HCT116 (cell line): ENCODE data around the gene CNGA3. TPM values are rescaled to one million over a fixed set of nuclear protein-coding genes. Genes with fewer than 3 reads are reported as not detected.

Source experiments
- ATAC-seq: fragments of 200-7000 bp; cut with Tn5 transposase; 2 replicates; pipeline ENCODE4 v1.9.1; 2020; ENCODE audit warnings: mild to moderate bottlenecking, moderate library complexity
- BruUV-seq: library from RNA; stranded (reverse); fragments of 400-500 nt; replicated peaks from 2 replicates; lab custom pipeline; 2021; lab: Mats Ljungman, UMichigan
- CTCF ChIA-PET: fragments of 300-600 bp; sonication (Branson Sonifier 250); formaldehyde crosslinking; loops from one replicate; lab custom pipeline; 2021; ENCODE audit warnings: antibody characterized with exemption; lab: Charles Lee
- POLR2A ChIA-PET: fragments of 300-600, 350-600 bp; sonication (Branson Sonifier 250); formaldehyde crosslinking; loops from one replicate; lab custom pipeline; 2021; ENCODE audit warnings: antibody characterized with exemption; lab: Charles Lee
- RAD21 ChIA-PET, 2 experiments: fragments of 300-600 bp; sonication (Branson Sonifier 250); formaldehyde crosslinking; loops; one replicate each; lab custom pipeline; 2023; ENCODE audit warnings: low total read pairs in 2 of 2; ENCODE audit not compliant: uncharacterized antibody in 2 of 2, unreplicated experiment in 2 of 2, low non-redundant PET in 1 of 2; lab: Charles Lee
- DNase-seq: peaks from one replicate; pipeline ENCODE4 v3.0.0-alpha.2; 2010; ENCODE audit warnings: low read depth, low spot score
- H2AFZ ChIP-seq: fragments of 200-600 bp; shearing (Covaris generic), sonication (generic); 2 replicates; pipeline ENCODE4 v1.6.1; 2017; ENCODE audit warnings: low read depth, mixed run types, mixed read lengths, antibody characterized with exemption, low read length; ENCODE audit not compliant: poor library complexity, severe bottlenecking
- H3K27ac ChIP-seq: 2 replicates; pipeline ENCODE4 v1.5.1; 2012; ENCODE audit warnings: low read depth, low read length
- H3K27me3 ChIP-seq: fragments of 200-600 bp; sonication (generic); 2 replicates; pipeline ENCODE4 v1.6.1; 2016; ENCODE audit warnings: mixed run types, low read length, mixed read lengths; ENCODE audit not compliant: insufficient read depth
- H3K36me3 ChIP-seq, 2 experiments: fragments of 200-500 bp in 1 of 2; fragments of 200-600 bp in 1 of 2; sonication (Bioruptor generic) in 1 of 2; sonication (generic) in 1 of 2; 2 replicates each; pipeline versions ENCODE4 v1.5.1 to v1.6.1; 2014 to 2016; ENCODE audit warnings: low read length in 2 of 2, inconsistent platforms in 1 of 2, mixed read lengths in 1 of 2, mixed run types in 1 of 2; ENCODE audit not compliant: insufficient read depth in 2 of 2, control insufficient read depth in 1 of 2
- H3K4me1 ChIP-seq, 2 experiments: fragments of 200-600 bp in 1 of 2; sonication (generic) in 1 of 2; 2 replicates each; pipeline versions ENCODE4 v1.5.1 to v1.6.1; 2012 to 2017; ENCODE audit warnings: low read length in 2 of 2, inconsistent platforms in 1 of 2, mild to moderate bottlenecking in 1 of 2, mixed read lengths in 1 of 2, mixed run types in 1 of 2, moderate library complexity in 1 of 2; ENCODE audit not compliant: insufficient read depth in 2 of 2, control insufficient read depth in 1 of 2
- H3K4me2 ChIP-seq: fragments of 200-600 bp; sonication (generic); 2 replicates; pipeline ENCODE4 v1.6.1; 2017; ENCODE audit warnings: mixed run types, low read length, mixed read lengths
- H3K4me3 ChIP-seq, 2 experiments: fragments of 200-600 bp in 1 of 2; sonication (generic) in 1 of 2; replicated peaks in 1 of 2; 2 replicates each; pipeline ENCODE4 v1.5.1; 2011 to 2016; ENCODE audit warnings: low read length in 2 of 2, control low read depth in 1 of 2, low read depth in 1 of 2, mild to moderate bottlenecking in 1 of 2, mixed read lengths in 1 of 2, mixed run types in 1 of 2
- H3K79me2 ChIP-seq: fragments of 200-600 bp; sonication (generic); 2 replicates; pipeline ENCODE4 v1.6.1; 2017; ENCODE audit warnings: mild to moderate bottlenecking, mixed run types, low read length, moderate library complexity, mixed read lengths; ENCODE audit not compliant: insufficient read depth
- H3K9ac ChIP-seq: fragments of 200-600 bp; sonication (generic); 2 replicates; pipeline ENCODE4 v1.6.1; 2016; ENCODE audit warnings: low read length, mixed read lengths
- H3K9me2 ChIP-seq: fragments of 200-600 bp; sonication (generic), shearing (Covaris generic); 2 replicates; pipeline ENCODE4 v1.6.1; 2017; ENCODE audit warnings: mixed run types, mild to moderate bottlenecking, moderate library complexity; ENCODE audit not compliant: insufficient read depth
- H3K9me3 ChIP-seq, 2 experiments: fragments of 200-500 bp in 1 of 2; fragments of 200-600 bp in 1 of 2; sonication (Bioruptor generic) in 1 of 2; sonication (generic) in 1 of 2; 2 replicates each; pipeline ENCODE4 v1.6.1; 2014 to 2017; ENCODE audit warnings: low read length in 2 of 2, mixed read lengths in 2 of 2, inconsistent platforms in 1 of 2, low read depth in 1 of 2, mild to moderate bottlenecking in 1 of 2, mixed run types in 1 of 2, moderate library complexity in 1 of 2; ENCODE audit not compliant: control insufficient read depth in 1 of 2, insufficient read depth in 1 of 2
- H4K20me1 ChIP-seq: fragments of 200-600 bp; sonication (generic), shearing (Covaris generic); 2 replicates; pipeline ENCODE4 v1.6.1; 2017; ENCODE audit warnings: mixed run types, mild to moderate bottlenecking, moderate library complexity; ENCODE audit not compliant: insufficient read depth
- ATF3 ChIP-seq: IDR thresholded peaks from 2 replicates; pipeline ENCODE4 v1.6.1; 2012
- CBX3 ChIP-seq: IDR thresholded peaks from 2 replicates; pipeline ENCODE4 v1.6.1; 2012; ENCODE audit warnings: low read depth
- EGR1 ChIP-seq: IDR thresholded peaks from 2 replicates; pipeline ENCODE4 v1.6.1; 2012; ENCODE audit warnings: low read depth
- EZH2 ChIP-seq: fragments of 200-600 bp; sonication (generic); IDR thresholded peaks from 2 replicates; pipeline ENCODE4 v1.6.1; 2017; ENCODE audit warnings: antibody characterized with exemption, mixed run types
- EZH2phosphoT487 ChIP-seq: fragments of 200-600 bp; IDR thresholded peaks from 2 replicates; pipeline ENCODE4 v1.6.1; 2018; ENCODE audit warnings: antibody characterized with exemption, borderline replicate concordance
- FOSL1 ChIP-seq: IDR thresholded peaks from 2 replicates; pipeline ENCODE4 v1.6.1; 2012; ENCODE audit warnings: low read depth
- MAX ChIP-seq: IDR thresholded peaks from 2 replicates; pipeline ENCODE4 v1.6.1; 2012
- POLR2AphosphoS5 ChIP-seq: IDR thresholded peaks from 2 replicates; pipeline ENCODE4 v1.6.1; 2011; ENCODE audit warnings: mild to moderate bottlenecking, low read depth, low read length, moderate library complexity
- SIN3A ChIP-seq: IDR thresholded peaks from 2 replicates; pipeline ENCODE4 v1.6.1; 2012; ENCODE audit warnings: low read depth
- SP1 ChIP-seq: IDR thresholded peaks from 2 replicates; pipeline ENCODE4 v1.6.1; 2012; ENCODE audit warnings: low read depth
- SRF ChIP-seq: IDR thresholded peaks from 2 replicates; pipeline ENCODE4 v1.6.1; 2012; ENCODE audit warnings: low read depth
- TCF7L2 ChIP-seq: IDR thresholded peaks from 2 replicates; pipeline ENCODE4 v1.7.0; 2011; ENCODE audit warnings: borderline replicate concordance, inconsistent platforms; ENCODE audit not compliant: insufficient read depth, insufficient read length; ENCODE audit errors: extremely low read depth
- YY1 ChIP-seq: IDR thresholded peaks from 2 replicates; pipeline ENCODE4 v1.6.1; 2011; ENCODE audit warnings: low read length, low read depth, moderate library complexity, mild to moderate bottlenecking; ENCODE audit not compliant: insufficient replicate concordance; ENCODE audit errors: extremely low read depth
- ZBTB33 ChIP-seq: IDR thresholded peaks from 2 replicates; pipeline ENCODE4 v1.6.1; 2011; ENCODE audit warnings: mild to moderate bottlenecking, low read length, moderate library complexity; ENCODE audit not compliant: insufficient replicate concordance; ENCODE audit errors: extremely low read depth
- ZFX ChIP-seq: fragments of 450-650 bp; IDR thresholded peaks from 2 replicates; pipeline ENCODE4 v1.6.1; 2017
- intact Hi-C: fragments of 100-400 bp; cut with micrococcal nuclease; formaldehyde crosslinking; loops from 2 replicates; pipeline ENCODE4 v1.10.0; 2022
- total RNA-seq: library from RNA; stranded (reverse); gene quantifications from one replicate; pipeline ENCODE4 v1.2.1, GENCODE V29; 2021; ENCODE audit not compliant: unreplicated experiment

Gene CNGA3
- total RNA-seq, 1 experiment from 2014 or later: not detected

- TF ChIP-seq EGR1 (no peak), SIN3A (no peak), CBX3 (no peak), ZBTB33 (no peak), SRF (no peak), EZH2 (no peak), EZH2phosphoT487 (no peak), YY1 (no peak)
- TF ChIP-seq, all 23 proteins: peak for 0
- BruUV-seq: no TSS peak
- no peak overlapping the region for H3K9ac ChIP-seq
- no peak overlapping the region for H3K27ac ChIP-seq
- H2AFZ ChIP-seq: no peak overlapping the region
- H3K4me2 ChIP-seq: no peak overlapping the region
- no peaks in the 10 kb centered on the region for H3K9me2 ChIP-seq
- H3K79me2 ChIP-seq: no peaks in the 10 kb centered on the region
- no peaks in the 10 kb centered on the region for H3K9me3 ChIP-seq
- POLR2A ChIA-PET: no interaction called here
- CTCF ChIA-PET: no interaction called here
- H4K20me1 ChIP-seq: no peaks in the 10 kb centered on the region
- intact Hi-C loops: no loop called here
- no peak overlapping the region for H3K4me3 ChIP-seq
- peaks cover 12% of the 10 kb centered on the region for H3K27me3 ChIP-seq
- no peak for ATAC-seq
- RAD21 ChIA-PET: no interaction called here
- DNase-seq: no peak
- H3K4me1 ChIP-seq: no peaks in the 10 kb centered on the region
- no peaks in the 10 kb centered on the region for H3K36me3 ChIP-seq
Measured at GRCh38 chr2:98395977-98396376, 49.7 kb downstream of the CNGA3 start.

- Histone ChIP-seq H2AFZ (no peak overlapping the region), H4K20me1 (no peaks in the 10 kb centered on the region), H3K4me1 (no peaks in the 10 kb centered on the region)
- no peak for ATAC-seq
- TF ChIP-seq FOSL1 (no peak), SP1 (no peak), POLR2AphosphoS5 (no peak), MAX (no peak), TCF7L2 (no peak), EZH2phosphoT487 (no peak), SIN3A (no peak), CBX3 (no peak), ATF3 (no peak), ZFX (no peak)
- TF ChIP-seq, all 23 proteins: peak for 0
- H3K4me2 ChIP-seq: no peak overlapping the region
- ChIA-PET POLR2A (no interaction called here), RAD21 (no interaction called here), CTCF (no interaction called here)
- no peak overlapping the region for H3K27ac ChIP-seq
- no peak overlapping the region for H3K4me3 ChIP-seq
- H3K79me2 ChIP-seq: no peaks in the 10 kb centered on the region
- intact Hi-C loops: no loop called here
- no peak for DNase-seq
- H3K9ac ChIP-seq: no peak overlapping the region
- no TSS peak for BruUV-seq
- no peaks in the 10 kb centered on the region for H3K9me2 ChIP-seq
- no peaks in the 10 kb centered on the region for H3K9me3 ChIP-seq
- no peaks in the 10 kb centered on the region for H3K36me3 ChIP-seq
- H3K27me3 ChIP-seq: peaks cover 19% of the 10 kb centered on the region
Measured at GRCh38 chr2:98396745-98397355, 50.6 kb downstream of the CNGA3 start.
